ES-I3 (cell line): ENCODE results near the gene PGGHG.

Experiments
- H3K36me3 ChIP-seq: 2 replicates; pipeline ENCODE4 v1.6.1; 2013; ENCODE audit warnings: mild to moderate bottlenecking, low read length, control low read depth, moderate library complexity; ENCODE audit not compliant: insufficient read depth
- H3K4me1 ChIP-seq: 2 replicates; pipeline ENCODE4 v1.6.1; 2013; ENCODE audit warnings: mild to moderate bottlenecking, control low read depth, low read length; ENCODE audit not compliant: insufficient read depth
- H3K9ac ChIP-seq: 2 replicates; pipeline ENCODE4 v1.6.1; 2013; ENCODE audit warnings: low read depth, mild to moderate bottlenecking, low read length, moderate library complexity
- H3K9me3 ChIP-seq: 2 replicates; pipeline ENCODE4 v1.6.1; 2013; ENCODE audit warnings: mild to moderate bottlenecking, low read length, moderate library complexity; ENCODE audit not compliant: control insufficient read depth, insufficient read depth

The PGGHG gene

GRCh38 chr11:288478-289397 is at the start of gene PGGHG:
TSS of gene PGGHG (plus strand) at chr11:289126. CDS start at chr11:289817, 691 bp downstream.
- Histone ChIP-seq H3K4me1 (peaks cover 11% of the 10 kb centered on the region; the same call in 1 of the 2 replicates), H3K9ac (peak within 1 kb of the TSS; percentile 76), H3K36me3 (no peaks in the 10 kb centered on the region), H3K9me3 (no peaks in the 10 kb centered on the region)

- peaks cover 11% of the 10 kb centered on the region for H3K36me3 ChIP-seq
- H3K9me3 ChIP-seq = no peaks in the 10 kb centered on the region
- H3K9ac ChIP-seq = no peak overlapping the region
- peaks cover 3% of the 10 kb centered on the region; the same call in 1 of the 2 replicates for H3K4me1 ChIP-seq
Measured at GRCh38 chr11:240315-240714, 48.6 kb upstream of the PGGHG start.

GRCh38 chr11:241634-242033 is 47.3 kb upstream of the PGGHG start:
- peaks cover 17% of the 10 kb centered on the region for H3K36me3 ChIP-seq
- peaks cover 3% of the 10 kb centered on the region; the same call in 1 of the 2 replicates for H3K4me1 ChIP-seq
- no peak overlapping the region for H3K9ac ChIP-seq
- H3K9me3 ChIP-seq = no peaks in the 10 kb centered on the region

- Histone ChIP-seq H3K4me1 (no peaks in the 10 kb centered on the region), H3K36me3 (peaks cover 28% of the 10 kb centered on the region), H3K9me3 (no peaks in the 10 kb centered on the region), H3K9ac (no peak overlapping the region)
Measured at GRCh38 chr11:244376-244775, 44.5 kb upstream of the PGGHG start.

- Histone ChIP-seq H3K9ac (no peak overlapping the region), H3K4me1 (no peaks in the 10 kb centered on the region), H3K36me3 (peaks cover 31% of the 10 kb centered on the region), H3K9me3 (no peaks in the 10 kb centered on the region)
Measured at GRCh38 chr11:249062-249461, 39.9 kb upstream of the PGGHG start.

- H3K9me3 ChIP-seq = no peaks in the 10 kb centered on the region
- H3K9ac ChIP-seq = no peak overlapping the region
- H3K4me1 ChIP-seq = no peaks in the 10 kb centered on the region
- peaks cover 28% of the 10 kb centered on the region for H3K36me3 ChIP-seq
Measured at GRCh38 chr11:250274-250673, 38.7 kb upstream of the PGGHG start.

- no peak overlapping the region for H3K9ac ChIP-seq
Measured at GRCh38 chr11:250740-251299, 38.1 kb upstream of the PGGHG start.

GRCh38 chr11:251550-251949 is 37.4 kb upstream of the PGGHG start:
- Histone ChIP-seq H3K36me3 (peaks cover 21% of the 10 kb centered on the region), H3K9me3 (no peaks in the 10 kb centered on the region), H3K9ac (no peak overlapping the region), H3K4me1 (no peaks in the 10 kb centered on the region)

More at GRCh38 chr11:250740-251299, 38.1 kb upstream of the PGGHG start:
- Histone ChIP-seq H3K4me1 (no peaks in the 10 kb centered on the region), H3K36me3 (peaks cover 23% of the 10 kb centered on the region), H3K9me3 (no peaks in the 10 kb centered on the region)

GRCh38 chr11:252666-253065 is 36.3 kb upstream of the PGGHG start:
- no peaks in the 10 kb centered on the region for H3K4me1 ChIP-seq
- H3K9me3 ChIP-seq = no peaks in the 10 kb centered on the region
- peaks cover 18% of the 10 kb centered on the region for H3K36me3 ChIP-seq
- H3K9ac ChIP-seq = no peak overlapping the region

GRCh38 chr11:253160-253885 is 35.6 kb upstream of the PGGHG start:
- H3K9me3 ChIP-seq = no peaks in the 10 kb centered on the region
- no peak overlapping the region for H3K9ac ChIP-seq
- H3K36me3 ChIP-seq = peaks cover 15% of the 10 kb centered on the region
- no peaks in the 10 kb centered on the region for H3K4me1 ChIP-seq

- Histone ChIP-seq H3K9me3 (no peaks in the 10 kb centered on the region), H3K36me3 (peaks cover 10% of the 10 kb centered on the region), H3K9ac (no peak overlapping the region), H3K4me1 (no peaks in the 10 kb centered on the region)
Measured at GRCh38 chr11:253886-254270, 35.0 kb upstream of the PGGHG start.

- Histone ChIP-seq H3K36me3 (peaks cover 6% of the 10 kb centered on the region; the same call in 1 of the 2 replicates), H3K9ac (no peak overlapping the region), H3K4me1 (no peaks in the 10 kb centered on the region), H3K9me3 (no peaks in the 10 kb centered on the region)
Measured at GRCh38 chr11:255176-255575, 33.8 kb upstream of the PGGHG start.

GRCh38 chr11:255816-256215 is 33.1 kb upstream of the PGGHG start:
- peaks cover 6% of the 10 kb centered on the region; the same call in 1 of the 2 replicates for H3K36me3 ChIP-seq
- no peaks in the 10 kb centered on the region for H3K4me1 ChIP-seq
- H3K9ac ChIP-seq = no peak overlapping the region
- no peaks in the 10 kb centered on the region for H3K9me3 ChIP-seq

GRCh38 chr11:256952-257737 is 31.8 kb upstream of the PGGHG start:
- H3K9me3 ChIP-seq = peaks cover 3% of the 10 kb centered on the region; the same call in 1 of the 2 replicates
- H3K4me1 ChIP-seq = no peaks in the 10 kb centered on the region
- H3K9ac ChIP-seq = no peak overlapping the region
- peaks cover under 1% of the 10 kb centered on the region; the same call in 1 of the 2 replicates for H3K36me3 ChIP-seq
